Skeletal muscle cell (primary cell): ENCODE results near the gene JARID2.

Source experiments
- DNase-seq: peaks from one replicate; pipeline ENCODE4 v3.0.0-alpha.2; 2010; ENCODE audit warnings: low read depth
- H3K4me3 ChIP-seq: 2 replicates; pipeline ENCODE4 v1.5.1; 2011; ENCODE audit warnings: low read depth, mild to moderate bottlenecking, control low read depth, low read length, moderate library complexity

The JARID2 gene

GRCh38 chr6:15462256-15462655 is 216.4 kb downstream of the JARID2 start:
- DNase-seq, result no peak
- H3K4me3 ChIP-seq, result no peak overlapping the region

- no peak overlapping the region for H3K4me3 ChIP-seq
- no peak for DNase-seq
Measured at GRCh38 chr6:15462717-15463525, 217.1 kb downstream of the JARID2 start.

GRCh38 chr6:15464211-15464725 is 218.4 kb downstream of the JARID2 start:
- no peak for DNase-seq

GRCh38 chr6:15465212-15465611 is 219.3 kb downstream of the JARID2 start:
- H3K4me3 ChIP-seq, result no peak overlapping the region
- no peak for DNase-seq

More at GRCh38 chr6:15464211-15464725, 218.4 kb downstream of the JARID2 start:
- H3K4me3 ChIP-seq, result no peak overlapping the region

GRCh38 chr6:15470746-15471145 is 224.9 kb downstream of the JARID2 start:
- no peak for DNase-seq
- no peak overlapping the region for H3K4me3 ChIP-seq

GRCh38 chr6:15472621-15473020 is 226.8 kb downstream of the JARID2 start:
- DNase-seq, result no peak
- no peak overlapping the region for H3K4me3 ChIP-seq

GRCh38 chr6:15473174-15473573 is 227.3 kb downstream of the JARID2 start:
- no peak overlapping the region for H3K4me3 ChIP-seq
- DNase-seq, result no peak

- DNase-seq, result peak; percentile 89
Measured at GRCh38 chr6:15473741-15474161, 227.9 kb downstream of the JARID2 start.

GRCh38 chr6:15474196-15474595 is 228.3 kb downstream of the JARID2 start:
- H3K4me3 ChIP-seq, result no peak overlapping the region
- DNase-seq, result no peak

More at GRCh38 chr6:15473741-15474161, 227.9 kb downstream of the JARID2 start:
- no peak overlapping the region for H3K4me3 ChIP-seq

- H3K4me3 ChIP-seq, result no peak overlapping the region
- DNase-seq, result no peak
Measured at GRCh38 chr6:15475261-15475660, 229.4 kb downstream of the JARID2 start.

- DNase-seq, result no peak
- H3K4me3 ChIP-seq, result no peak overlapping the region
Measured at GRCh38 chr6:15475872-15476271, 230.0 kb downstream of the JARID2 start.

GRCh38 chr6:15476631-15477380 is 230.9 kb downstream of the JARID2 start:
- H3K4me3 ChIP-seq, result no peak overlapping the region
- DNase-seq, result no peak

GRCh38 chr6:15477746-15478145 is 231.9 kb downstream of the JARID2 start:
- H3K4me3 ChIP-seq, result no peak overlapping the region
- no peak for DNase-seq

- no peak overlapping the region for H3K4me3 ChIP-seq
- DNase-seq, result no peak
Measured at GRCh38 chr6:15479761-15480160, 233.9 kb downstream of the JARID2 start.

GRCh38 chr6:15480525-15480924 is 234.7 kb downstream of the JARID2 start:
- H3K4me3 ChIP-seq, result no peak overlapping the region
- DNase-seq, result no peak

GRCh38 chr6:15481390-15482291 is 235.8 kb downstream of the JARID2 start:
- no peak overlapping the region for H3K4me3 ChIP-seq
- DNase-seq, result no peak

GRCh38 chr6:15483060-15483459 is 237.2 kb downstream of the JARID2 start:
- no peak for DNase-seq
- no peak overlapping the region for H3K4me3 ChIP-seq

- H3K4me3 ChIP-seq, result no peak overlapping the region
- DNase-seq, result no peak
Measured at GRCh38 chr6:15484140-15484539, 238.3 kb downstream of the JARID2 start.

GRCh38 chr6:15484821-15485220 is 239.0 kb downstream of the JARID2 start:
- no peak for DNase-seq
- H3K4me3 ChIP-seq, result no peak overlapping the region
